ENCODE data around the gene EFCAB14. TPM values are rescaled to one million over a fixed set of nuclear protein-coding genes. Genes with fewer than 3 reads are reported as not detected.

Gene EFCAB14
- total and polyA plus RNA-seq, 10 of the 15 experiments (the other 5 are each of a cell fraction or from before 2014, with no cell fraction given), result 7.8 to 66.0 (median 41.6) TPM

DNA sequence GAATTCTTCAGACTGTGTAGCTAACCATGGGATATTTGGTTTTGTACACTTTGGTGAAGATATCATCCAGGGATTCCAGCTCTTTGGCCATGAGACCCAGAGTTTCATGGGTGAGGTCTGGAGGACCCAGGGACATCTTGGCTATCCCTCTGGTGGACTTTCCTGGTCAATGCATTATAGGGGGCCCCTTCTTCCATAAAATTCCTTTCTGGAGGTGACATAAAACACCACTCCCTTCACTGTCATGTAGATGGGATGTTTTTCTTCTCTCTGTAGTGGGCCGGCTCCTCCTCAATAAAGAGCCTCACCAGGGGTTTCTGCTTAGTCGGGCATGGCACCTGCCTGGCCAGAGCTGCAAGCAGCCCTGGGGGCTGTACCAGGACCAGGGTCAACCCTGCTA is 52.9 kb downstream of the EFCAB14 start:
- whole genome bisulfite sequencing (ENCODE audit: insufficient coverage, insufficient replicate concordance, low lambda C conversion rate, missing lambda C conversion rate), result 100% methylated on average over 2 of the region's 2 CpGs
- intact Hi-C loops (cut with micrococcal nuclease; ENCODE audit: unreplicated experiment), result loop anchor here (5.0 kb wide), 2 partner anchors 49 to 64 kb away; partner anchors contain the start of genes MKNK1 and MOB3C
- ATAC-seq (no peak), FAIRE-seq (no peak), DNase-seq (ENCODE audit: low read depth, low spot score) (no peak)
- ChIA-PET CTCF (interaction anchor here (0.6 to 1.2 kb wide), 2 partner anchors 8 to 10 kb away, joined by 3 read pairs; no protein-coding TSS in a partner anchor), POLR2A (interaction anchor here (0.9 to 1.2 kb wide), 3 partner anchors 8 to 50 kb away, joined by 3 to 4 read pairs (median 4); partner anchors contain the start of gene MOB3C), SMC1A (ENCODE audit: uncharacterized antibody, unreplicated experiment) (interaction anchor here (1.0 to 1.4 kb wide), 3 partner anchors 13 to 63 kb away, joined by 3 read pairs; no protein-coding TSS in a partner anchor), RAD21 (ENCODE audit: unreplicated experiment) (no interaction called here)
- no peaks in the 10 kb centered on the region for H3K27me3 ChIP-seq (replicated peaks in 1 of 2; ENCODE audit: control insufficient read depth in 2 of 2, insufficient read depth in 2 of 2, low read length in 1 of 2)
- BruUV-seq (replicated peaks), result no TSS peak
- H3K4me2 ChIP-seq (ENCODE audit: control insufficient read depth, insufficient read depth), result no peak overlapping the region
- H3K9me3 ChIP-seq (replicated peaks; ENCODE audit: control insufficient read depth, insufficient read depth, low read length), result no peaks in the 10 kb centered on the region
- peaks cover 0 to 2% of the 10 kb centered on the region in 2 experiments; a peak in 2 of 4 replicates for H3K36me3 ChIP-seq (ENCODE audit: control insufficient read depth in 2 of 2, insufficient read depth in 2 of 2, low read length in 1 of 2)
- peaks cover 17% of the 10 kb centered on the region for H3K79me2 ChIP-seq (ENCODE audit: control insufficient read depth, insufficient read depth, low read length)
- H3K4me3 ChIP-seq, result no peak overlapping the region
- no peak overlapping the region for H2AFZ ChIP-seq (ENCODE audit: control insufficient read depth, low read depth, low read length)
- H3K27ac ChIP-seq (ENCODE audit: control insufficient read depth, insufficient read depth), result no peak overlapping the region
- no peaks in the 10 kb centered on the region for H4K20me1 ChIP-seq (ENCODE audit: control insufficient read depth, insufficient read depth)
- no peak overlapping the region for H3K9ac ChIP-seq (ENCODE audit: control insufficient read depth, insufficient read depth, low read length)
- H3K4me1 ChIP-seq (ENCODE audit: control insufficient read depth, insufficient read depth, low read length), result peaks cover 13% of the 10 kb centered on the region
- in situ Hi-C loops (cut with MboI), result no loop called here
- TF ChIP-seq IKZF1 (conservative IDR thresholded peaks at IDR 0.05) (no peak), NR2F1 (conservative IDR thresholded peaks at IDR 0.05) (no peak), CBX3 (IDR thresholded peaks at IDR 0.05; ENCODE audit: borderline replicate concordance, low read depth) (no peak), LARP7 (IDR thresholded peaks at IDR 0.05) (no peak), RFX5 (IDR thresholded peaks at IDR 0.05; ENCODE audit: low read depth, low read length) (no peak), BRCA1 (IDR thresholded peaks at IDR 0.05; ENCODE audit: low read depth, low read length) (no peak), CREM (IDR thresholded peaks at IDR 0.05; ENCODE audit: low read depth) (no peak), CREB1 (IDR thresholded peaks at IDR 0.05; ENCODE audit: low read depth) (no peak), BACH1 (IDR thresholded peaks at IDR 0.05; ENCODE audit: borderline replicate concordance) (no peak), NBN (IDR thresholded peaks at IDR 0.05) (no peak), KLF5 (IDR thresholded peaks at IDR 0.05; ENCODE audit: partially characterized antibody) (no peak), GABPA (IDR thresholded peaks at IDR 0.05; ENCODE audit: low read depth) (no peak), MEF2A (IDR thresholded peaks at IDR 0.05; ENCODE audit: insufficient read depth, low read depth, low read length) (no peak)
- TF ChIP-seq, protein P1, sequence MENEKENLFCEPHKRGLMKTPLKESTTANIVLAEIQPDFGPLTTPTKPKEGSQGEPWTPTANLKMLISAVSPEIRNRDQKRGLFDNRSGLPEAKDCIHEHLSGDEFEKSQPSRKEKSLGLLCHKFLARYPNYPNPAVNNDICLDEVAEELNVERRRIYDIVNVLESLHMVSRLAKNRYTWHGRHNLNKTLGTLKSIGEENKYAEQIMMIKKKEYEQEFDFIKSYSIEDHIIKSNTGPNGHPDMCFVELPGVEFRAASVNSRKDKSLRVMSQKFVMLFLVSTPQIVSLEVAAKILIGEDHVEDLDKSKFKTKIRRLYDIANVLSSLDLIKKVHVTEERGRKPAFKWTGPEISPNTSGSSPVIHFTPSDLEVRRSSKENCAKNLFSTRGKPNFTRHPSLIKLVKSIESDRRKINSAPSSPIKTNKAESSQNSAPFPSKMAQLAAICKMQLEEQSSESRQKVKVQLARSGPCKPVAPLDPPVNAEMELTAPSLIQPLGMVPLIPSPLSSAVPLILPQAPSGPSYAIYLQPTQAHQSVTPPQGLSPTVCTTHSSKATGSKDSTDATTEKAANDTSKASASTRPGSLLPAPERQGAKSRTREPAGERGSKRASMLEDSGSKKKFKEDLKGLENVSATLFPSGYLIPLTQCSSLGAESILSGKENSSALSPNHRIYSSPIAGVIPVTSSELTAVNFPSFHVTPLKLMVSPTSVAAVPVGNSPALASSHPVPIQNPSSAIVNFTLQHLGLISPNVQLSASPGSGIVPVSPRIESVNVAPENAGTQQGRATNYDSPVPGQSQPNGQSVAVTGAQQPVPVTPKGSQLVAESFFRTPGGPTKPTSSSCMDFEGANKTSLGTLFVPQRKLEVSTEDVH (IDR thresholded peaks at IDR 0.05; ENCODE audit: low read depth, partially characterized antibody), result no peak
- TF ChIP-seq, protein P2, sequence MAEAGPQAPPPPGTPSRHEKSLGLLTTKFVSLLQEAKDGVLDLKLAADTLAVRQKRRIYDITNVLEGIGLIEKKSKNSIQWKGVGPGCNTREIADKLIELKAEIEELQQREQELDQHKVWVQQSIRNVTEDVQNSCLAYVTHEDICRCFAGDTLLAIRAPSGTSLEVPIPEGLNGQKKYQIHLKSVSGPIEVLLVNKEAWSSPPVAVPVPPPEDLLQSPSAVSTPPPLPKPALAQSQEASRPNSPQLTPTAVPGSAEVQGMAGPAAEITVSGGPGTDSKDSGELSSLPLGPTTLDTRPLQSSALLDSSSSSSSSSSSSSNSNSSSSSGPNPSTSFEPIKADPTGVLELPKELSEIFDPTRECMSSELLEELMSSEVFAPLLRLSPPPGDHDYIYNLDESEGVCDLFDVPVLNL (IDR thresholded peaks at IDR 0.05; ENCODE audit: low read depth, low read length), result no peak
- TF ChIP-seq, protein P3, sequence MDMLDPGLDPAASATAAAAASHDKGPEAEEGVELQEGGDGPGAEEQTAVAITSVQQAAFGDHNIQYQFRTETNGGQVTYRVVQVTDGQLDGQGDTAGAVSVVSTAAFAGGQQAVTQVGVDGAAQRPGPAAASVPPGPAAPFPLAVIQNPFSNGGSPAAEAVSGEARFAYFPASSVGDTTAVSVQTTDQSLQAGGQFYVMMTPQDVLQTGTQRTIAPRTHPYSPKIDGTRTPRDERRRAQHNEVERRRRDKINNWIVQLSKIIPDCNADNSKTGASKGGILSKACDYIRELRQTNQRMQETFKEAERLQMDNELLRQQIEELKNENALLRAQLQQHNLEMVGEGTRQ (IDR thresholded peaks at IDR 0.05; ENCODE audit: borderline replicate concordance, low read depth, low read length), result no peak
- TF ChIP-seq, protein P4, sequence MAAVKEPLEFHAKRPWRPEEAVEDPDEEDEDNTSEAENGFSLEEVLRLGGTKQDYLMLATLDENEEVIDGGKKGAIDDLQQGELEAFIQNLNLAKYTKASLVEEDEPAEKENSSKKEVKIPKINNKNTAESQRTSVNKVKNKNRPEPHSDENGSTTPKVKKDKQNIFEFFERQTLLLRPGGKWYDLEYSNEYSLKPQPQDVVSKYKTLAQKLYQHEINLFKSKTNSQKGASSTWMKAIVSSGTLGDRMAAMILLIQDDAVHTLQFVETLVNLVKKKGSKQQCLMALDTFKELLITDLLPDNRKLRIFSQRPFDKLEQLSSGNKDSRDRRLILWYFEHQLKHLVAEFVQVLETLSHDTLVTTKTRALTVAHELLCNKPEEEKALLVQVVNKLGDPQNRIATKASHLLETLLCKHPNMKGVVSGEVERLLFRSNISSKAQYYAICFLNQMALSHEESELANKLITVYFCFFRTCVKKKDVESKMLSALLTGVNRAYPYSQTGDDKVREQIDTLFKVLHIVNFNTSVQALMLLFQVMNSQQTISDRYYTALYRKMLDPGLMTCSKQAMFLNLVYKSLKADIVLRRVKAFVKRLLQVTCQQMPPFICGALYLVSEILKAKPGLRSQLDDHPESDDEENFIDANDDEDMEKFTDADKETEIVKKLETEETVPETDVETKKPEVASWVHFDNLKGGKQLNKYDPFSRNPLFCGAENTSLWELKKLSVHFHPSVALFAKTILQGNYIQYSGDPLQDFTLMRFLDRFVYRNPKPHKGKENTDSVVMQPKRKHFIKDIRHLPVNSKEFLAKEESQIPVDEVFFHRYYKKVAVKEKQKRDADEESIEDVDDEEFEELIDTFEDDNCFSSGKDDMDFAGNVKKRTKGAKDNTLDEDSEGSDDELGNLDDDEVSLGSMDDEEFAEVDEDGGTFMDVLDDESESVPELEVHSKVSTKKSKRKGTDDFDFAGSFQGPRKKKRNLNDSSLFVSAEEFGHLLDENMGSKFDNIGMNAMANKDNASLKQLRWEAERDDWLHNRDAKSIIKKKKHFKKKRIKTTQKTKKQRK (IDR thresholded peaks at IDR 0.05; ENCODE audit: low read depth, low read length), result no peak
